Uterus (tissue), 2 donors: ENCODE results near the gene DNASE2.

Source experiments
- CTCF ChIP-seq, 4 experiments: fragments of 200-600 bp in 2 of 4; fragments of 450-650 bp in 2 of 4; sonication (generic) in 2 of 4; IDR thresholded peaks; one replicate each; pipeline ENCODE4 v1.5.1; 2016 to 2019; ENCODE audit warnings: antibody characterized with exemption in 4 of 4, mild to moderate bottlenecking in 2 of 4, moderate library complexity in 1 of 4
- POLR2A ChIP-seq, 2 donors: fragments of 450-650 bp; IDR thresholded peaks; one replicate each; pipeline ENCODE4 v1.6.1; 2016; ENCODE audit warnings: antibody characterized with exemption in 2 of 2, mild to moderate bottlenecking in 1 of 2, moderate library complexity in 1 of 2

GRCh38 chr19:12924621-12925310 lies 43.5 kb upstream of the DNASE2 start:
- TF ChIP-seq CTCF (IDR thresholded peaks at IDR 0.05) (no peak), POLR2A (IDR thresholded peaks at IDR 0.05) (no peak)
